ENCODE data around the gene CTSZ.
"Not testable (repeated sequence)": the region's sequence is repeated elsewhere in the genome, so short reads cannot be mapped to it uniquely, and the experiment has no call there.

CTSZ gene

GRCh38 chr20:58976061-58976730, 30.9 kb downstream of the CTSZ start:
- DNase-seq = no peak

DNA sequence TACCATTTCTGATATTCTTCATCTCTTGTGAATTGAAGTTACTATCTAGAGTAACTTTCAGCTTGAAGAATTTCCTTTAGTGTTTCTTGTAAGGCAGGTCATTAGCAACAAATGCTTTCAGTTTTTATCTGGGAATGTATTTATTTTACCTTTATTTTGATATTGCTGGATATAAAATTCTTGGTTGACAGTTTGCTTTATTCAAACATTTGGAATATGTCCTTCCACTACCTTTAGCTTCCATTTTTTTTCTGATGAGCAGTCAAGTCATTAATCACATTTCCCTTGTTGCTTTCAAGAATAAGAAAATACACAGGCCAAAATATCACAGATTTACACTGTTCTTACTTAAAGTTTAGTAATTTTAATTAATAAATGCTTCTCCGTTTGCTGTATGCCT, 31.7 kb downstream of the CTSZ start:
- no peak for DNase-seq

DNA sequence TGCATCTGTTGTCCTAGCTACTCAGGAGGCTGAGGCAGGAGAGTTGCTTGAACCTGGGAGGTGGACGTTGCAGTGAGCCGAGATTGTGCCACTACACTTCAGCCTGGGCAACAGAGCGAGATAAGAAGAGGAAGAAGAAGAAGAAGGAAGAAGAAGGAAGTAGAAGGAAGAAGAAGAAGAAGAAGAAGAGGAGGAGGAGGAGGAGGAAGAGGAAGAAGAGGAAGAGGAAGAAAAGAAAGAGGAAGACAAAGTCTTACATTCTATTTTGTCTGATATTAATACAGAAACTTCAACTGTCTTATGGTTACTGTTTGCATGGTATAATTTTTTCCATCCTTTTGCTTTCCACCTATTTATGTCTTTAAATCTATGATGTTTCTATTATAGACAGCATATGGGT, 33.2 kb downstream of the CTSZ start:
- no peak for DNase-seq

DNA sequence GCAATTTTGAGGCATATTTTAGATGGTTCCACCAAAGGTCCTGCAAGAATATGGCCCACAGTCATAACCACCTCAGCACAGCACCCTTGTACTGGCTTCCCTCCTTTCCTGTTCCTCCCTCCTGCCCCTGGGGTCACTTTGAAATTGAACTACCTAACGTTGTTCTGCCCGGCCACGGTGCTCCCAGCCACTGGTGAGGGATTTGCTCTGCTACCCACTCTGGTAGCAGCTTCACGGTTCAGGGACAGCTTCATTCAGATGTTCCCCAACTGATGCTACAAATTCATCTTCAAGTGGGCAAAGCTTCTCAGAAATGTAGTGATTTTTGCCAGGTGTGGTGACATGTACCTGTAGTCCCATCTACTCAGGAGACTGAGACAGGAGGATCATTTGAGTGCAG, 33.9 kb downstream of the CTSZ start:
- no peak for DNase-seq

DNA sequence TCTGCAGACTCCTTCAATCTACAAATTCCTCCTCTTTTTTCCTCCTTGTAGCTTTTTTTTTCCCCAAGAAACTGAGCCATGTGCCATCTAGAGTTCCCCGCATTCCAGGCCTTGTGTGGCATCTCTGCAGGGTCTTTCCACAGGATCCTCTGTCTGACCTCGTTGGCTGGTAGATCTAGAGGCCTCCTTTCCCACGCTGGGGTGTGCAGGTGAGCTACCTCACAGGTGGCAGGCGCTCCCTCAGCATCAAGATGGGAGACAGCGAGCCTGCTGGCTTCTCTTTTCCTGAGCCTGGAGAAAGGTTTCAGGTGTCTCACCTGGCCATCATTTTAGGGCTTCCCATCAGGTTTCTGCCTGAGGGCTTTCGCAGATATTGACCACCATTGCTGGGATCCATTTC, 35.6 kb downstream of the CTSZ start:
- no peak for DNase-seq

DNA sequence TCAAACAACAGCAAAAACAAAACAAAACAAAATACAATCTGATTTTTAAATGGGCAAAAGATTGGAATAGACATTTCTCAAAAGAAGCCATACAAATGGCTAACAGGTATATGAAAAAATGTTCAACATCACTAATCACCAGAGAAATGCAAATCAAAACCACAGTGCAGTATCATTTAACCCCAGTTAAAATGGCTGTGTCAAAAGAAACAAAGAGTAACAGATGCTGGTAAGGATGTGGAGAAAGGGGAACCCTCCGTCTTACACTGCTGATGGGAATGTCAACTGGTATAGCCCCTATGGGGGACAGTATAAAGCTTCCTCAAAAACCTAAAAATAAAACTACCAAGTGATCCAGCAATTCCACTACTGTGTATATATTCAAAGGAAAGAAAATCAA, 36.9 kb downstream of the CTSZ start:
- DNase-seq = no peak

DNA sequence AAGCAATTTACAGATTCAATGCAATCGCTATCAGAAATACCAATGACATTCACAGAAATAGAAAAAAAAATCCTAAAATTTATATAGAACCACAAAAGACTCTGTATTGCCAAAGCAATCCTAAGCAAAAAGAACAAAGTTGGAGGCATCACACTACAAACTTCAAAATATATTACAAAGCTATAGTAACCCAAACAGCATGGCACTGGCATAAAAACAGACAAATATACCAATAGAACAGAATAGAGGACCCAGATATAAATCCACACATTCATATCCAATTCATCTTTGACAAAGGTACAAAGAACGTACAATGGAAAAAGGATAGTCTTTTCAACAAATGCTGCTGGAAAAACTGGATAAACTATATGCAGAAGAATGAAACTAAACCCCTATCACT, 37.6 kb downstream of the CTSZ start:
- DNase-seq = no peak

- no peak for DNase-seq
Measured at GRCh38 chr20:58967652-58968429, 39.2 kb downstream of the CTSZ start.

- no peak for DNase-seq
Measured at GRCh38 chr20:58965270-58966064, 41.6 kb downstream of the CTSZ start.

- not testable (repeated sequence) for DNase-seq
Measured at GRCh38 chr20:58963922-58964321, 43.1 kb downstream of the CTSZ start.

- no peak for DNase-seq
Measured at GRCh38 chr20:58963060-58963584, 43.9 kb downstream of the CTSZ start.

DNA sequence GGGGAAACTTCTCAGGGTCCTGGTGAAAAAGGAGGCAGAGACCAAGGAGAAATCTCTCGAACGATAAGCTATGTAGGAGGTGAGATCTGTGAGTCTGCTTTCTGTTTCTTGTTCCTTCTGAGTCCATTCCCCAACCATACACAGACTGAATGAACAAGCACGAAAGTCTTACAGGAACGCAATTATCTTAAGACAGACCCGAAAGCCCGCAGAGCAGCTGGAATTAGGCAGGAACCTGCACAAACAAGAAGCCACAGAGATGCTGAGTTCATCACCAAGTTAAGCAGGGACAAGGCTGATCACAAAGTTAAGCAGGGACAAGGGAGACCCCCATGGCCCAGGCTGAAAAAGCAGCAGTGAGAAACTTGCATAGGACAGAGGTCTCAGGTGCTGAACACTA, 47.4 kb downstream of the CTSZ start:
- DNase-seq = no peak

- no peak for DNase-seq
Measured at GRCh38 chr20:58956078-58956477, 51.0 kb downstream of the CTSZ start.

- DNase-seq = no peak
Measured at GRCh38 chr20:58953050-58953449, 54.0 kb downstream of the CTSZ start.

- no peak for DNase-seq
Measured at GRCh38 chr20:58950603-58951002, 56.5 kb downstream of the CTSZ start.

- not testable (repeated sequence) for DNase-seq
Measured at GRCh38 chr20:58947797-58948388, 59.2 kb downstream of the CTSZ start.

DNA sequence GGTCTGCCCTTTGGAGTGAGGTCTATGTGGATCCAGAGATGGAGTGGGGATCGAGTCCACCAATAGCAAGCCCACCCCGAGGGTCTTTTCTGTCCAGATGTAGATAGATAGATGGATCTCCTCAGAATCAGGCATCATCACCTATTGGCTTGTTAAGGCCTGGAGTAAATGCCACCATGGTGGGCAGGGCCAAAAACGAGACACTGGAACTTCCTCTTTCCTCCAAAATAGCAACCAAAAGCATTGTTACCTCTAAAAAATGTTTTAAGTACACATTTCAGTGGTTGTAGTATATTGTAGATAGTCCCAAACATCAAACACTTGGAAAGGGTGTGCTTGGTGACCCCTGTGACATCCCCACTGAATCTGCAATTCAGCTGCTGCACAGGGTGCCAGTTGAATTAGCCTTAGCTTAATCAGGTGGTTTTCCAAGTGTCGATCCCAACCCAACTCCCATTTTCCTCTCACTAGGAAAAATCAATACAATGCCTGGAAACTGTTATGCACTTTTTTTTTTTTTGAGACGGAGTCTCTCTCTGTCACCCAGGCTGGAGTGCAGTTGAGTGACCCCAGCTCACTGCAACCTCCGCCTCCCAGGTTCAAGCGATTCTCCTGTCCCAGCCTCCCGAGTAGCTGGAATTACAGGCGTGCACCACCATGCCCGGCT, 61.0 kb downstream of the CTSZ start:
- DNase-seq = no peak

Data from activated effector memory CD4-positive, alpha-beta T cell treated with anti-CD3 and anti-CD28 coated beads, Interleukin-2, amount 50 U/mL, for 16 hours (primary cell).